Endothelial cell of umbilical vein (primary cell): ENCODE results near the gene BACE1-AS. TPM values are rescaled to one million over a fixed set of nuclear protein-coding genes. Genes with fewer than 3 reads are reported as not detected.
A peak's percentile ranks its signal among the peaks of the same experiment; 100 is the strongest.

Experiments
- BruUV-seq: library from RNA; stranded (reverse); fragments of 400-500 nt; replicated peaks from 2 replicates; lab custom pipeline; 2021; lab: Mats Ljungman, UMichigan
- CTCF ChIA-PET: fragments of 300-600, 350-600 bp; sonication (Branson Sonifier 250); formaldehyde crosslinking; loops from one replicate; lab custom pipeline; 2021; ENCODE audit warnings: antibody characterized with exemption, inconsistent platforms; lab: Charles Lee
- POLR2A ChIA-PET: fragments of 300-600, 350-600 bp; sonication (Branson Sonifier 250); formaldehyde crosslinking; loops from one replicate; lab custom pipeline; 2021; ENCODE audit warnings: antibody characterized with exemption, inconsistent platforms; lab: Charles Lee
- DNase-seq: peaks from one replicate; pipeline ENCODE4 v3.0.0-alpha.2; 2011; ENCODE audit warnings: low read depth, low spot score
- FAIRE-seq: peaks from 2 replicates; lab custom pipeline; 2011; peaks lifted over from hg19 to GRCh38; lab: Jason Lieb, UNC
- H2AFZ ChIP-seq: 2 replicates; pipeline ENCODE4 v1.6.0; 2012; ENCODE audit warnings: low read depth, low read length, control low read depth, inconsistent platforms
- H3K27ac ChIP-seq: 2 replicates; pipeline ENCODE4 v1.5.1; 2011; ENCODE audit warnings: low read depth, mild to moderate bottlenecking, control low read depth, low read length, moderate library complexity; ENCODE audit not compliant: insufficient read depth
- H3K27me3 ChIP-seq, 2 experiments: 2 replicates each; pipeline versions ENCODE4 v1.6.0 to v1.6.1; 2011; ENCODE audit warnings: low read length in 2 of 2, mixed read lengths in 1 of 2; ENCODE audit not compliant: control insufficient read depth in 2 of 2, insufficient read depth in 2 of 2
- H3K36me3 ChIP-seq, 2 experiments: 2 replicates in 1 of 2; 3 replicates in 1 of 2; pipeline ENCODE4 v1.5.1; 2011; ENCODE audit warnings: low read length in 2 of 2, mild to moderate bottlenecking in 1 of 2, moderate library complexity in 1 of 2; ENCODE audit not compliant: control insufficient read depth in 2 of 2, insufficient read depth in 2 of 2; ENCODE audit errors: extremely low read depth in 1 of 2
- H3K4me1 ChIP-seq: 3 replicates; pipeline ENCODE4 v1.5.1; 2011; ENCODE audit warnings: mild to moderate bottlenecking, low read length; ENCODE audit not compliant: control insufficient read depth, insufficient read depth; ENCODE audit errors: extremely low read depth
- H3K4me2 ChIP-seq: 2 replicates; pipeline ENCODE4 v1.6.1; 2011; ENCODE audit warnings: low read length, control low read depth, mixed read lengths; ENCODE audit not compliant: insufficient read depth
- H3K4me3 ChIP-seq, 3 experiments: fragments of 200-600 bp in 1 of 3; sonication (generic), shearing (Covaris generic) in 1 of 3; replicated peaks in 1 of 3; 2 replicates each; pipeline ENCODE4 v1.5.1; 2011 to 2016; ENCODE audit warnings: control low read depth in 3 of 3, low read length in 3 of 3, mild to moderate bottlenecking in 2 of 3, inconsistent platforms in 1 of 3, low read depth in 1 of 3, moderate library complexity in 1 of 3; ENCODE audit not compliant: insufficient read depth in 1 of 3
- H3K79me2 ChIP-seq: 2 replicates; pipeline ENCODE4 v1.6.0; 2012; ENCODE audit warnings: low read length, inconsistent platforms; ENCODE audit not compliant: control insufficient read depth, insufficient read depth
- H3K9ac ChIP-seq: replicated peaks from 2 replicates; pipeline ENCODE3; 2011; ENCODE audit warnings: low read length, control low read depth; ENCODE audit not compliant: insufficient read depth; ENCODE audit errors: extremely low read depth
- H3K9me1 ChIP-seq: replicated peaks from 3 replicates; pipeline ENCODE4 v1.6.0; 2011; ENCODE audit warnings: mild to moderate bottlenecking, low read length; ENCODE audit not compliant: control insufficient read depth, insufficient read depth; ENCODE audit errors: extremely low read depth
- H3K9me3 ChIP-seq: replicated peaks from 2 replicates; pipeline ENCODE4 v1.5.1; 2012; ENCODE audit warnings: low read length, inconsistent platforms; ENCODE audit not compliant: control insufficient read depth, insufficient read depth
- H4K20me1 ChIP-seq: replicated peaks from 2 replicates; pipeline ENCODE3; 2011; ENCODE audit warnings: mild to moderate bottlenecking, low read length; ENCODE audit not compliant: control insufficient read depth, insufficient read depth; ENCODE audit errors: extremely low read depth
- CTCF ChIP-seq, 2 donors: IDR thresholded peaks; 1 replicate in 1 of 2; 2 replicates in 1 of 2; pipeline ENCODE4 v1.5.1; 2011; ENCODE audit warnings: low read length in 2 of 2, mild to moderate bottlenecking in 2 of 2, moderate library complexity in 2 of 2, control low read depth in 1 of 2, inconsistent platforms in 1 of 2, low read depth in 1 of 2; ENCODE audit not compliant: insufficient read depth in 1 of 2; ENCODE audit errors: extremely low read depth in 1 of 2
- EZH2 ChIP-seq: IDR thresholded peaks from 2 replicates; pipeline ENCODE4 v1.6.1; 2012; ENCODE audit warnings: borderline replicate concordance, low read depth, mild to moderate bottlenecking, moderate library complexity, low read length, inconsistent platforms; ENCODE audit not compliant: severe bottlenecking
- FOS ChIP-seq: IDR thresholded peaks from 2 replicates; pipeline ENCODE4 v1.6.1; 2011; ENCODE audit warnings: mild to moderate bottlenecking, low read length, moderate library complexity, borderline replicate concordance; ENCODE audit not compliant: insufficient read depth
- GATA2 ChIP-seq: IDR thresholded peaks from 2 replicates; pipeline ENCODE4 v1.7.0; 2011; ENCODE audit warnings: low read depth, mild to moderate bottlenecking, moderate library complexity, mixed read lengths, low read length; ENCODE audit not compliant: insufficient read length, insufficient read depth
- JUN ChIP-seq: IDR thresholded peaks from 2 replicates; pipeline ENCODE4 v1.6.1; 2011; ENCODE audit warnings: borderline replicate concordance, low read depth; ENCODE audit not compliant: insufficient read length, insufficient read depth
- MAX ChIP-seq: IDR thresholded peaks from 2 replicates; pipeline ENCODE4 v1.6.1; 2011; ENCODE audit not compliant: insufficient read depth, insufficient read length
- MYC ChIP-seq: IDR thresholded peaks from one replicate; pipeline ENCODE4 v1.6.1; 2011; ENCODE audit warnings: mild to moderate bottlenecking, low read depth, low read length
- POLR2A ChIP-seq: IDR thresholded peaks from 2 replicates; pipeline ENCODE4 v1.6.1; 2012; ENCODE audit warnings: low read depth, mild to moderate bottlenecking, control low read depth, low read length
- POLR2AphosphoS5 ChIP-seq: IDR thresholded peaks from 2 replicates; pipeline ENCODE4 v1.6.1; 2012; ENCODE audit warnings: low read depth, mild to moderate bottlenecking, control low read depth, low read length, moderate library complexity; ENCODE audit not compliant: insufficient read depth
- dilution Hi-C: fragments of 300-500 bp; cut with MboI; formaldehyde crosslinking; loops from one replicate; pipeline ENCODE4 v1.15.0; 2019; ENCODE audit warnings: low sequenced_read_pairs; ENCODE audit not compliant: extremely low pct_ligation_motif_present
- intact Hi-C: fragments of 100-400 bp; cut with micrococcal nuclease; formaldehyde crosslinking; loops from one replicate; pipeline ENCODE4 v1.10.0; 2022
- polyA plus RNA-seq, 4 experiments: library from polyadenylated mRNA; depleted of rRNA in 3 of 4; stranded (reverse) in 3 of 4; unstranded in 1 of 4; fragments of >200 nt; gene quantifications; 2 replicates each; pipeline versions ENCODE4 v1.2.1 to v1.2.3, GENCODE V29; 2011 to 2012; ENCODE audit warnings: missing spikeins in 1 of 4
- total RNA-seq: library from RNA; stranded (reverse); gene quantifications from 2 replicates; pipeline ENCODE4 v1.2.3, GENCODE V29; 2021

BACE1-AS gene
- total and polyA plus RNA-seq, 2 donors (not counting 3 experiments of a cell fraction or from before 2014, with no cell fraction given) = 7.6 to 8.1 TPM

- Histone ChIP-seq H2AFZ (no peak overlapping the region), H3K9me3 (no peaks in the 10 kb centered on the region), H3K9me1 (no peaks in the 10 kb centered on the region), H3K27ac (no peak overlapping the region), H3K79me2 (no peaks in the 10 kb centered on the region), H3K4me3 (no peak overlapping the region), H3K36me3 (peaks cover 5 to 7% of the 10 kb centered on the region in 2 experiments), H3K9ac (no peak overlapping the region), H4K20me1 (no peaks in the 10 kb centered on the region), H3K4me1 (peaks cover 21% of the 10 kb centered on the region), H3K27me3 (no peaks in the 10 kb centered on the region), H3K4me2 (no peak overlapping the region)
- TF ChIP-seq FOS (no peak), JUN (no peak), GATA2 (peak; percentile 35)
- no peak for DNase-seq
- intact Hi-C loops = loop anchor here (2.0 kb wide), 1 partner anchor 37 kb away; the partner anchor contains the start of gene BACE1
- dilution Hi-C loops = no loop called here
- ChIA-PET POLR2A (no interaction called here), CTCF (no interaction called here)
- FAIRE-seq = no peak
- no TSS peak for BruUV-seq
Measured at GRCh38 chr11:117279711-117280376, 11.3 kb upstream of the BACE1-AS start.

GRCh38 chr11:117281159-117281558, 10.0 kb upstream of the BACE1-AS start:
- CTCF ChIA-PET = interaction anchor here (1.2 to 1.3 kb wide), 2 partner anchors 10 to 42 kb away, joined by 4 to 5 read pairs; no protein-coding TSS in a partner anchor
- Histone ChIP-seq H3K36me3 (peaks cover 5 to 9% of the 10 kb centered on the region in 2 experiments), H3K27ac (peak overlapping the region; percentile 57), H4K20me1 (no peaks in the 10 kb centered on the region), H2AFZ (no peak overlapping the region), H3K9me1 (no peaks in the 10 kb centered on the region), H3K27me3 (no peaks in the 10 kb centered on the region), H3K4me2 (peak overlapping the region; percentile 6), H3K9me3 (no peaks in the 10 kb centered on the region), H3K9ac (no peak overlapping the region), H3K4me1 (peaks cover 21% of the 10 kb centered on the region), H3K4me3 (no peak overlapping the region), H3K79me2 (no peaks in the 10 kb centered on the region)
- intact Hi-C loops = loop anchor here (2.0 kb wide), 1 partner anchor 36 kb away; the partner anchor contains the start of gene BACE1
- FAIRE-seq (peak; percentile 98), DNase-seq (peak; percentile 90)
- TF ChIP-seq CTCF (IDR thresholded peaks at IDR 0.05; ENCODE audit: extremely low read depth in 1 of 2, insufficient read depth in 1 of 2, low read depth in 1 of 2, low read length in 2 of 2) (no peak), EZH2 (no peak), JUN (peak; percentile 94), MYC (no peak), MAX (no peak), POLR2A (no peak), FOS (peak; percentile 97), POLR2AphosphoS5 (peak; percentile 27), GATA2 (no peak)
- dilution Hi-C loops = no loop called here
- BruUV-seq = no TSS peak
- POLR2A ChIA-PET = no interaction called here
